Measurements from ENCODE around the gene DUS3L.

DUS3L gene

GRCh38 chr19:5790559-5791520 lies at the start of gene DUS3L:
TSS of gene DUS3L (minus strand) at chr19:5791163. CDS start at chr19:5791141, 22 bp downstream.
- DNase-seq: peak; percentile 60 to 98 (median 93)

GRCh38 chr19:5839065-5840017 lies 48.4 kb upstream of the DUS3L start, which contains the start of gene FUT6:
TSS of gene FUT6 (minus strand) at chr19:5839702. CDS start at chr19:5832567, 7,135 bp downstream.
- no peak for DNase-seq

GRCh38 chr19:5838353-5839064 lies 47.5 kb upstream of the DUS3L start:
- no peak for DNase-seq

GRCh38 chr19:5837761-5838352 lies 46.9 kb upstream of the DUS3L start:
- no peak for DNase-seq

GRCh38 chr19:5832527-5833216 lies 41.7 kb upstream of the DUS3L start:
- no peak for DNase-seq

- DNase-seq: no peak
Observed at GRCh38 chr19:5832061-5832460, 41.1 kb upstream of the DUS3L start.

GRCh38 chr19:5831159-5831558 lies 40.2 kb upstream of the DUS3L start:
- no peak for DNase-seq

GRCh38 chr19:5829567-5830310 lies 38.8 kb upstream of the DUS3L start:
- DNase-seq: no peak

GRCh38 chr19:5828661-5829566 lies 38.0 kb upstream of the DUS3L start:
- no peak for DNase-seq

- DNase-seq: peak in 49 of 51 donors; percentile 5 to 79 (median 58)
Observed at GRCh38 chr19:5827891-5828660, 37.1 kb upstream of the DUS3L start.

GRCh38 chr19:5827342-5827890 lies 36.5 kb upstream of the DUS3L start:
- DNase-seq: peak in 1 of 51 donors; percentile 9

GRCh38 chr19:5826531-5827341 lies 35.8 kb upstream of the DUS3L start:
- DNase-seq: peak in 1 of 51 donors; percentile 12

- peak in 8 of 51 donors; percentile 6 to 59 (median 8) for DNase-seq
Observed at GRCh38 chr19:5825178-5825577, 34.2 kb upstream of the DUS3L start.

- DNase-seq: no peak
Observed at GRCh38 chr19:5824751-5825150, 33.8 kb upstream of the DUS3L start.

- no peak for DNase-seq
Observed at GRCh38 chr19:5823579-5824281, 32.8 kb upstream of the DUS3L start.
